ENCODE data around the gene TMEM129. TPM values are rescaled to one million over a fixed set of nuclear protein-coding genes. Genes with fewer than 3 reads are reported as not detected.

TMEM129 gene
- total RNA-seq, 1 experiment from 2014 or later = 54.9 TPM

- TF ChIP-seq, protein P1, sequence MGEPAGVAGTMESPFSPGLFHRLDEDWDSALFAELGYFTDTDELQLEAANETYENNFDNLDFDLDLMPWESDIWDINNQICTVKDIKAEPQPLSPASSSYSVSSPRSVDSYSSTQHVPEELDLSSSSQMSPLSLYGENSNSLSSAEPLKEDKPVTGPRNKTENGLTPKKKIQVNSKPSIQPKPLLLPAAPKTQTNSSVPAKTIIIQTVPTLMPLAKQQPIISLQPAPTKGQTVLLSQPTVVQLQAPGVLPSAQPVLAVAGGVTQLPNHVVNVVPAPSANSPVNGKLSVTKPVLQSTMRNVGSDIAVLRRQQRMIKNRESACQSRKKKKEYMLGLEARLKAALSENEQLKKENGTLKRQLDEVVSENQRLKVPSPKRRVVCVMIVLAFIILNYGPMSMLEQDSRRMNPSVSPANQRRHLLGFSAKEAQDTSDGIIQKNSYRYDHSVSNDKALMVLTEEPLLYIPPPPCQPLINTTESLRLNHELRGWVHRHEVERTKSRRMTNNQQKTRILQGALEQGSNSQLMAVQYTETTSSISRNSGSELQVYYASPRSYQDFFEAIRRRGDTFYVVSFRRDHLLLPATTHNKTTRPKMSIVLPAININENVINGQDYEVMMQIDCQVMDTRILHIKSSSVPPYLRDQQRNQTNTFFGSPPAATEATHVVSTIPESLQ (CRISPR knock-in tag; IDR thresholded peaks at IDR 0.05) = no peak
- TF ChIP-seq, protein P2, sequence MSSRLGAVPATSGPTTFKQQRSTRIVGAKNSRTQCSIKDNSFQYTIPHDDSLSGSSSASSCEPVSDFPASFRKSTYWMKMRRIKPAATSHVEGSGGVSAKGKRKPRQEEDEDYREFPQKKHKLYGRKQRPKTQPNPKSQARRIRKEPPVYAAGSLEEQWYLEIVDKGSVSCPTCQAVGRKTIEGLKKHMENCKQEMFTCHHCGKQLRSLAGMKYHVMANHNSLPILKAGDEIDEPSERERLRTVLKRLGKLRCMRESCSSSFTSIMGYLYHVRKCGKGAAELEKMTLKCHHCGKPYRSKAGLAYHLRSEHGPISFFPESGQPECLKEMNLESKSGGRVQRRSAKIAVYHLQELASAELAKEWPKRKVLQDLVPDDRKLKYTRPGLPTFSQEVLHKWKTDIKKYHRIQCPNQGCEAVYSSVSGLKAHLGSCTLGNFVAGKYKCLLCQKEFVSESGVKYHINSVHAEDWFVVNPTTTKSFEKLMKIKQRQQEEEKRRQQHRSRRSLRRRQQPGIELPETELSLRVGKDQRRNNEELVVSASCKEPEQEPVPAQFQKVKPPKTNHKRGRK (CRISPR knock-in tag; IDR thresholded peaks at IDR 0.05; ENCODE audit: borderline replicate concordance) = no peak
These were observed 42.9 kb downstream of the TMEM129 start (continued) for GRCh38 chr4:1678244-1678643.

DNA sequence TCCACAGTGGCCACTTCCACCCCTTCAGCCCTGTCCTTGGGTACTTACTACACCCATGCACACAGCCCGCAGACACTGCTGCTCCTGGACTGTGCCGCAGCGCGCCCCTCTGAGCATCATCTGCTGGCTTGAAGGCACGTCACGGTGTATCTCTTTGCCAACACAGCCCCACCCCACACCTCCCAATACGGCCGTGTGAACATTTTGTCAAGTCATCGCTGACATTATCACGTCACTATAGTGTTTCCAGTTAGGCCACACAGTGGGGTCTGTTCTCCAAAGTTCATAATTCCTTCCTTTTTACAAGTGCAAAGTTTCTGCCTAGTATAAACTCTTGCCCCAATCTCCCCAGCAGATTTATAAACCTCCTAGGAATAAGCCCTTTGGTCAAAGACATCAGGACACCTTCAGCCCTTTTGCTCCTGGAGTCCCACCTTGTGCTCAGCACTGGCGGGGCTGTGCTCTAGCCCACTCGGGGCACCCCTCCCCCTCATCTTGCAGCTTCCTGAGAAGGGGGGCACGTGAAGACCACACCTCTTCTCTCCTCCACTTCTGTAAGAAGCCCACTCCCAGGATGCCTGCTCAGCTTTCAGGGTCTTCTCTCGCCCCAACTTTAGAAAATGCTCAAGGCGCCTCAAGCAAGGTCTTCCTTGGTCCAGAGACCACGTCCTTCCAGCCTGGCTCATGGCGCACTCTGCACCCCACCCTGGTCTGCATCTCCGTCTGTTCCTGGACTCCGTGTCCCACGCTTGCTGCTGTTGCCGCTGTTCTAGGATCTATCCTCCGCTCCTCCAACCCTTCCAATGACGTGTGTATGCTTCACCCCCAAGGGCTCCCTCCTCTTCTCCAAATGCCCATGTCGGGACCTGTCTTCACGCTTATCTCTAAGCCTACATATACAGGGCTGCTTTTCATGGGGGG lies 44.3 kb downstream of the TMEM129 start:
- H3K9me3 Mint-ChIP-seq = no peaks in the 10 kb centered on the region
- no peaks in the 10 kb centered on the region for H3K36me3 Mint-ChIP-seq
- ChIA-PET POLR2A (no interaction called here), CTCF (no interaction called here)
- no peak overlapping the region for H3K27ac Mint-ChIP-seq
- DNase-seq (ENCODE audit: low spot score) (no peak), ATAC-seq (no peak)
- H3K4me1 Mint-ChIP-seq = no peaks in the 10 kb centered on the region; the same call in 1 of the 2 replicates
- TF ChIP-seq GABPB1 (CRISPR knock-in tag; IDR thresholded peaks at IDR 0.05) = no peak
- TF ChIP-seq SP1 (CRISPR knock-in tag; conservative IDR thresholded peaks at IDR 0.05) = no peak
- TF ChIP-seq NR1H2 (CRISPR knock-in tag; IDR thresholded peaks at IDR 0.05) = no peak
- no peak for TF ChIP-seq NR3C1 (CRISPR knock-in tag; conservative IDR thresholded peaks at IDR 0.05; ENCODE audit: low read depth)
- no peak for TF ChIP-seq CDX4 (CRISPR knock-in tag; IDR thresholded peaks at IDR 0.05; ENCODE audit: borderline replicate concordance)
- no peak for TF ChIP-seq FOXP1 (CRISPR knock-in tag; IDR thresholded peaks at IDR 0.05; ENCODE audit: borderline replicate concordance)
- no peak for TF ChIP-seq SMAD4 (CRISPR knock-in tag; IDR thresholded peaks at IDR 0.05)
- no peak for TF ChIP-seq CREB1 (CRISPR knock-in tag; IDR thresholded peaks at IDR 0.05)
- TF ChIP-seq, protein P3, sequence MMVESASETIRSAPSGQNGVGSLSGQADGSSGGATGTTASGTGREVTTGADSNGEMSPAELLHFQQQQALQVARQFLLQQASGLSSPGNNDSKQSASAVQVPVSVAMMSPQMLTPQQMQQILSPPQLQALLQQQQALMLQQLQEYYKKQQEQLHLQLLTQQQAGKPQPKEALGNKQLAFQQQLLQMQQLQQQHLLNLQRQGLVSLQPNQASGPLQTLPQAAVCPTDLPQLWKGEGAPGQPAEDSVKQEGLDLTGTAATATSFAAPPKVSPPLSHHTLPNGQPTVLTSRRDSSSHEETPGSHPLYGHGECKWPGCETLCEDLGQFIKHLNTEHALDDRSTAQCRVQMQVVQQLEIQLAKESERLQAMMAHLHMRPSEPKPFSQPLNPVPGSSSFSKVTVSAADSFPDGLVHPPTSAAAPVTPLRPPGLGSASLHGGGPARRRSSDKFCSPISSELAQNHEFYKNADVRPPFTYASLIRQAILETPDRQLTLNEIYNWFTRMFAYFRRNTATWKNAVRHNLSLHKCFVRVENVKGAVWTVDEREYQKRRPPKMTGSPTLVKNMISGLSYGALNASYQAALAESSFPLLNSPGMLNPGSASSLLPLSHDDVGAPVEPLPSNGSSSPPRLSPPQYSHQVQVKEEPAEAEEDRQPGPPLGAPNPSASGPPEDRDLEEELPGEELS (CRISPR knock-in tag; IDR thresholded peaks at IDR 0.05) = no peak
- TF ChIP-seq, protein P2 (CRISPR knock-in tag; IDR thresholded peaks at IDR 0.05; ENCODE audit: borderline replicate concordance) = no peak
- no peak for TF ChIP-seq USF1 (CRISPR knock-in tag; IDR thresholded peaks at IDR 0.05)
- no peak for TF ChIP-seq NR2C2 (CRISPR knock-in tag; IDR thresholded peaks at IDR 0.05)
- no peak for TF ChIP-seq HMGA2 (CRISPR knock-in tag; IDR thresholded peaks at IDR 0.05)
- TF ChIP-seq MYBL2 (CRISPR knock-in tag; IDR thresholded peaks at IDR 0.05) = no peak
- TF ChIP-seq ZNF317 (CRISPR knock-in tag; IDR thresholded peaks at IDR 0.05; ENCODE audit: borderline replicate concordance, low read depth) = no peak
- TF ChIP-seq EMX1 (CRISPR knock-in tag; IDR thresholded peaks at IDR 0.05) = no peak
- no peak for TF ChIP-seq IRF2 (CRISPR knock-in tag; IDR thresholded peaks at IDR 0.05; ENCODE audit: borderline replicate concordance, low read depth)
- peaks cover 10% of the 10 kb centered on the region; the same call in 1 of the 2 replicates for H3K27me3 Mint-ChIP-seq (ENCODE audit: low read depth)
- H3K4me3 Mint-ChIP-seq = no peak overlapping the region
